MM.1S (cell line): ENCODE measurements around the gene PRKCE.

Experiments
- DNase-seq: peaks from one replicate; pipeline ENCODE4 v3.0.0-alpha.2; 2015
- H2AFZ ChIP-seq: fragments of 300-600 bp; sonication (generic); 2 replicates; pipeline ENCODE4 v1.6.0; 2016; ENCODE audit warnings: antibody characterized with exemption, low read length
- H3F3A ChIP-seq: fragments of 300-600 bp; sonication (generic); 2 replicates; pipeline ENCODE4 v1.6.1; 2016; ENCODE audit warnings: mild to moderate bottlenecking, antibody characterized with exemption, low read length, moderate library complexity, mixed read lengths; ENCODE audit not compliant: insufficient read depth
- H3K27ac ChIP-seq: fragments of 300-600 bp; sonication (generic); 2 replicates; pipeline ENCODE4 v1.5.1; 2016; ENCODE audit warnings: mild to moderate bottlenecking, low read length
- H3K27me3 ChIP-seq: fragments of 300-600 bp; sonication (generic); replicated peaks from 2 replicates; pipeline ENCODE4 v1.6.0; 2016; ENCODE audit warnings: low read length; ENCODE audit not compliant: insufficient read depth
- H3K36me3 ChIP-seq: fragments of 300-600 bp; sonication (generic); replicated peaks from 2 replicates; pipeline ENCODE4 v1.6.1; 2016; ENCODE audit warnings: mild to moderate bottlenecking, low read length, mixed read lengths; ENCODE audit not compliant: insufficient read depth
- H3K4me1 ChIP-seq: fragments of 300-600 bp; sonication (generic); 2 replicates; pipeline ENCODE4 v1.6.1; 2016; ENCODE audit warnings: low read length, mixed read lengths
- H3K4me2 ChIP-seq: fragments of 300-600 bp; sonication (generic); 2 replicates; pipeline ENCODE4 v1.6.0; 2016; ENCODE audit warnings: low read depth, low read length
- H3K4me3 ChIP-seq: fragments of 300-600 bp; sonication (generic); 2 replicates; pipeline ENCODE4 v1.5.1; 2016; ENCODE audit warnings: low read length, mixed read lengths
- H3K79me2 ChIP-seq: fragments of 300-600 bp; sonication (generic); 2 replicates; pipeline ENCODE4 v1.6.1; 2016; ENCODE audit warnings: mixed run types, low read length, mixed read lengths
- H3K9ac ChIP-seq: fragments of 300-600 bp; sonication (generic); 2 replicates; pipeline ENCODE4 v1.6.1; 2016; ENCODE audit warnings: low read length, mixed read lengths
- H3K9me2 ChIP-seq: fragments of 300-600 bp; sonication (generic); replicated peaks from 2 replicates; pipeline ENCODE4 v1.6.1; 2016; ENCODE audit warnings: mild to moderate bottlenecking, low read length, mixed read lengths; ENCODE audit not compliant: insufficient read depth
- H3K9me3 ChIP-seq: fragments of 300-600 bp; sonication (generic); replicated peaks from 2 replicates; pipeline ENCODE4 v1.6.1; 2016; ENCODE audit warnings: mild to moderate bottlenecking, low read length, mixed read lengths; ENCODE audit not compliant: insufficient read depth
- H4K20me1 ChIP-seq: fragments of 300-600 bp; sonication (generic); 2 replicates; pipeline ENCODE4 v1.6.1; 2016; ENCODE audit warnings: mild to moderate bottlenecking, low read length, moderate library complexity, mixed read lengths; ENCODE audit not compliant: insufficient read depth
- CTCF ChIP-seq: fragments of 300-600 bp; sonication (generic); IDR thresholded peaks from 2 replicates; pipeline ENCODE4 v1.5.1; 2016; ENCODE audit warnings: antibody characterized with exemption, low read length, mixed read lengths
- EZH2 ChIP-seq: fragments of 300-600 bp; sonication (generic); optimal IDR thresholded peaks from 2 replicates; pipeline ENCODE3; 2017; ENCODE audit warnings: low read depth, mild to moderate bottlenecking, antibody characterized with exemption, low read length, mixed read lengths
- EZH2phosphoT487 ChIP-seq: fragments of 300-600 bp; sonication (generic); IDR thresholded peaks from 2 replicates; pipeline ENCODE4 v1.6.1; 2018; ENCODE audit warnings: antibody characterized with exemption, low read length

The PRKCE gene

GRCh38 chr2:46036929-46037328 lies 385.5 kb downstream of the PRKCE start:
- H3K4me2 ChIP-seq = no peak overlapping the region
- H3K27me3 ChIP-seq = no peaks in the 10 kb centered on the region
- no peak for DNase-seq
- no peak overlapping the region for H3K27ac ChIP-seq
- no peaks in the 10 kb centered on the region for H3K79me2 ChIP-seq
- no peaks in the 10 kb centered on the region for H3F3A ChIP-seq
- H3K9me2 ChIP-seq = no peaks in the 10 kb centered on the region
- H2AFZ ChIP-seq = no peak overlapping the region
- TF ChIP-seq EZH2phosphoT487 = no peak
- no peak for TF ChIP-seq EZH2
- TF ChIP-seq CTCF = no peak
- H4K20me1 ChIP-seq = no peaks in the 10 kb centered on the region
- no peak overlapping the region for H3K4me3 ChIP-seq
- no peak overlapping the region for H3K9ac ChIP-seq
- H3K9me3 ChIP-seq = no peaks in the 10 kb centered on the region
- no peaks in the 10 kb centered on the region for H3K4me1 ChIP-seq
- H3K36me3 ChIP-seq = no peaks in the 10 kb centered on the region

GRCh38 chr2:46039543-46040303 lies 388.2 kb downstream of the PRKCE start:
- H3K9ac ChIP-seq = no peak overlapping the region
- no peaks in the 10 kb centered on the region for H3K4me1 ChIP-seq
- no peaks in the 10 kb centered on the region for H3K79me2 ChIP-seq
- H3K9me2 ChIP-seq = no peaks in the 10 kb centered on the region
- no peaks in the 10 kb centered on the region for H3K36me3 ChIP-seq
- H3K9me3 ChIP-seq = no peaks in the 10 kb centered on the region
- H3K27ac ChIP-seq = no peak overlapping the region
- H3K27me3 ChIP-seq = no peaks in the 10 kb centered on the region
- DNase-seq = no peak
- no peak for TF ChIP-seq EZH2phosphoT487
- no peak for TF ChIP-seq CTCF
- TF ChIP-seq EZH2 = no peak
- H4K20me1 ChIP-seq = no peaks in the 10 kb centered on the region
- no peak overlapping the region for H2AFZ ChIP-seq
- H3F3A ChIP-seq = no peaks in the 10 kb centered on the region
- no peak overlapping the region for H3K4me2 ChIP-seq
- H3K4me3 ChIP-seq = no peak overlapping the region

- Histone ChIP-seq H3K9ac (no peak overlapping the region), H3K4me1 (no peaks in the 10 kb centered on the region), H3K36me3 (no peaks in the 10 kb centered on the region), H3K27me3 (no peaks in the 10 kb centered on the region), H3K9me3 (no peaks in the 10 kb centered on the region), H2AFZ (no peak overlapping the region), H3K4me3 (no peak overlapping the region), H4K20me1 (no peaks in the 10 kb centered on the region), H3K27ac (no peak overlapping the region), H3K4me2 (no peak overlapping the region), H3F3A (no peaks in the 10 kb centered on the region), H3K79me2 (no peaks in the 10 kb centered on the region), H3K9me2 (no peaks in the 10 kb centered on the region)
- DNase-seq = no peak
- TF ChIP-seq EZH2phosphoT487 = no peak
- TF ChIP-seq EZH2 = no peak
- TF ChIP-seq CTCF = no peak
These were observed 389.2 kb downstream of the PRKCE start for GRCh38 chr2:46040563-46041155.
